ENCODE measurements around the gene NEK9. TPM values are rescaled to one million over a fixed set of nuclear protein-coding genes. Genes with fewer than 3 reads are reported as not detected.

Gene NEK9
- total RNA-seq, 4 donors from 2014 or later, result 65.4 to 84.6 (median 76.9) TPM

GRCh38 chr14:75060420-75060819, 66.4 kb downstream of the NEK9 start:
- H3K4me3 ChIP-seq (replicated peaks in 1 of 3), result no peak overlapping the region
- no peaks in the 10 kb centered on the region for H3K9me3 ChIP-seq
- H3K27ac ChIP-seq, result no peak overlapping the region
- no peak for DNase-seq
- TF ChIP-seq POLR2A (IDR thresholded peaks at IDR 0.05), result no peak
- TF ChIP-seq CTCF (IDR thresholded peaks at IDR 0.05), result no peak
- no peaks in the 10 kb centered on the region for H3K36me3 ChIP-seq
- no peaks in the 10 kb centered on the region for H3K27me3 ChIP-seq
- WGBS, 2 donors, result 71 to 98% methylated on average over 2 of the region's 2 CpGs
- intact Hi-C loops (cut with DNase I), result loop anchor here (10.0 kb wide), 1 partner anchor 56 kb away; the partner anchor contains the start of gene EIF2B2
- H3K4me1 ChIP-seq, result peaks cover 7 to 17% of the 10 kb centered on the region in 2 donors

- WGBS, 2 donors, result 81 to 87% methylated on average over 2 of the region's 2 CpGs
- Histone ChIP-seq H3K4me1 (peaks cover 7 to 17% of the 10 kb centered on the region in 2 donors), H3K27me3 (no peaks in the 10 kb centered on the region), H3K36me3 (no peaks in the 10 kb centered on the region), H3K27ac (no peak overlapping the region), H3K4me3 (replicated peaks in 1 of 3) (no peak overlapping the region), H3K9me3 (no peaks in the 10 kb centered on the region)
- TF ChIP-seq POLR2A (IDR thresholded peaks at IDR 0.05) (no peak), CTCF (IDR thresholded peaks at IDR 0.05) (no peak)
- intact Hi-C loops (cut with DNase I), result loop anchor here (10.0 kb wide), 1 partner anchor 55 kb away; the partner anchor contains the start of gene EIF2B2
- no peak for DNase-seq
These were observed 67.2 kb downstream of the NEK9 start for GRCh38 chr14:75059642-75060041.

GRCh38 chr14:75054421-75054820, 72.4 kb downstream of the NEK9 start:
- H3K9me3 ChIP-seq, result no peaks in the 10 kb centered on the region
- H3K4me1 ChIP-seq, result peaks cover 13 to 19% of the 10 kb centered on the region in 2 donors
- no peaks in the 10 kb centered on the region for H3K27me3 ChIP-seq
- DNase-seq, result no peak
- no peaks in the 10 kb centered on the region for H3K36me3 ChIP-seq
- no peak overlapping the region for H3K4me3 ChIP-seq (replicated peaks in 1 of 3)
- 74 to 80% methylated on average over 1 of the region's 1 CpG for WGBS, 2 donors
- TF ChIP-seq CTCF (IDR thresholded peaks at IDR 0.05), result no peak
- TF ChIP-seq POLR2A (IDR thresholded peaks at IDR 0.05), result no peak
- intact Hi-C loops (cut with DNase I), result no loop called here
- no peak overlapping the region for H3K27ac ChIP-seq

- no peak for DNase-seq
- intact Hi-C loops (cut with DNase I), result no loop called here
- 69 to 73% methylated on average over 5 of the region's 5 CpGs for WGBS, 2 donors
- no peak for TF ChIP-seq POLR2A (IDR thresholded peaks at IDR 0.05)
- no peak for TF ChIP-seq CTCF (IDR thresholded peaks at IDR 0.05)
- no peak overlapping the region for H3K4me3 ChIP-seq (replicated peaks in 1 of 3)
- H3K9me3 ChIP-seq, result no peaks in the 10 kb centered on the region
- H3K27me3 ChIP-seq, result no peaks in the 10 kb centered on the region
- H3K27ac ChIP-seq, result peak overlapping the region in 2 of 3 donors; percentile 7 to 40
- peaks cover 21 to 27% of the 10 kb centered on the region in 2 donors for H3K4me1 ChIP-seq
- H3K36me3 ChIP-seq, result no peaks in the 10 kb centered on the region
These were observed 73.2 kb downstream of the NEK9 start for GRCh38 chr14:75053396-75054291.

GRCh38 chr14:75051556-75051899, 75.3 kb downstream of the NEK9 start:
- peak overlapping the region; percentile 94 to 95 (median 95) for H3K27ac ChIP-seq

More at GRCh38 chr14:75051556-75051899, 75.3 kb downstream of the NEK9 start:
- no peak for TF ChIP-seq POLR2A (IDR thresholded peaks at IDR 0.05)
- 16 to 20% methylated on average over 5 of the region's 5 CpGs for WGBS, 2 donors
- no peaks in the 10 kb centered on the region for H3K9me3 ChIP-seq
- peak overlapping the region in 1 of 3 donors; percentile 44 for H3K4me3 ChIP-seq (replicated peaks in 1 of 3)
- no peaks in the 10 kb centered on the region for H3K27me3 ChIP-seq
- H3K4me1 ChIP-seq, result peaks cover 30 to 32% of the 10 kb centered on the region in 2 donors
- intact Hi-C loops (cut with DNase I), result no loop called here
- no peak for DNase-seq
- H3K36me3 ChIP-seq, result no peaks in the 10 kb centered on the region
